K562 (cell line): ENCODE results near the gene PPT2. TPM values are rescaled to one million over a fixed set of nuclear protein-coding genes. Genes with fewer than 3 reads are reported as not detected.
A peak's percentile ranks its signal among the peaks of the same experiment; 100 is the strongest.

Source experiments
- CSDE1 ChIP-seq, 2 experiments: fragments of 450-650 bp; IDR thresholded peaks; 2 replicates each; pipeline ENCODE4 v1.6.1; 2016; ENCODE audit warnings: mild to moderate bottlenecking in 1 of 2
- FOXM1 ChIP-seq, 2 experiments: fragments of 450-650 bp in 1 of 2; sonication (generic) in 1 of 2; formaldehyde crosslinking in 1 of 2; IDR thresholded peaks; 2 replicates each; pipeline versions ENCODE4 v1.6.1 to v1.9.0; 2017 to 2022; ENCODE audit warnings: low read depth in 2 of 2, mild to moderate bottlenecking in 2 of 2, missing genetic modification reagents in 1 of 2, moderate library complexity in 1 of 2
- KAT7 ChIP-seq: sonication (generic); formaldehyde crosslinking; IDR thresholded peaks from 2 replicates; pipeline ENCODE4 v1.8.0; 2022; ENCODE audit warnings: missing genetic modification reagents, mild to moderate bottlenecking, borderline replicate concordance
- LEF1 ChIP-seq: fragments of 450-650 bp; IDR thresholded peaks from 2 replicates; pipeline ENCODE4 v1.6.1; 2016; ENCODE audit warnings: mild to moderate bottlenecking
- RBFOX2 ChIP-seq: fragments of 200-400 bp; formaldehyde crosslinking; IDR thresholded peaks from 2 replicates; pipeline ENCODE4 v1.6.1; 2017; ENCODE audit warnings: low read depth, mild to moderate bottlenecking, low read length, moderate library complexity
- polyA plus RNA-seq, 8 experiments: library from polyadenylated mRNA; depleted of rRNA in 4 of 8; stranded (reverse) in 5 of 8; unstranded in 3 of 8; fragments of >200 nt; fragmentation: Nextera tagmentation in 2 of 8; fragmentation: Illumina TruSeq in 1 of 8; extraction: Ambion mirVana in 2 of 8; extraction: Trizol in 1 of 8; gene quantifications; 2 replicates each; pipeline versions ENCODE4 v1.2.1 to v1.2.3, GENCODE V29; 2011 to 2014; ENCODE audit warnings: inconsistent platforms in 1 of 8, missing spikeins in 1 of 8
- total RNA-seq, 7 experiments: library from RNA; depleted of rRNA in 6 of 7; stranded (reverse); fragments of >200 nt in 6 of 7; fragmentation: Illumina TruSeq in 2 of 7; extraction: Trizol in 2 of 7; gene quantifications; 2 replicates each; pipeline versions ENCODE4 v1.2.1 to v1.2.3, GENCODE V29; 2011 to 2021; ENCODE audit warnings: low replicate concordance in 1 of 7
- TF ChIP-seq, protein P1 (sequence below): sonication (generic); formaldehyde crosslinking; IDR thresholded peaks from 2 replicates; pipeline ENCODE4 v1.8.0; 2022; ENCODE audit warnings: mild to moderate bottlenecking, missing genetic modification reagents
- TF ChIP-seq, protein P2 (sequence below), 3 experiments: fragments of 200-800 bp in 1 of 3; sonication (Bioruptor generic) in 1 of 3; sonication (generic) in 1 of 3; formaldehyde crosslinking in 1 of 3; IDR thresholded peaks; 2 replicates each; pipeline versions ENCODE4 v1.6.1 to v1.8.0; 2016 to 2022; ENCODE audit warnings: mild to moderate bottlenecking in 2 of 3, missing compliant biosample characterization in 2 of 3, missing genetic modification characterization in 2 of 3, missing genetic modification reagents in 1 of 3
- TF ChIP-seq, protein P3 (sequence below): sonication (generic); formaldehyde crosslinking; IDR thresholded peaks from 2 replicates; pipeline ENCODE4 v1.8.0; 2023; ENCODE audit warnings: missing genetic modification reagents, mild to moderate bottlenecking, borderline replicate concordance

The PPT2 gene
- total and polyA plus RNA-seq, 9 of the 15 experiments (the other 6 are each of a cell fraction or from before 2014, with no cell fraction given): 27.4 to 98.8 (median 69.9) TPM

DNA sequence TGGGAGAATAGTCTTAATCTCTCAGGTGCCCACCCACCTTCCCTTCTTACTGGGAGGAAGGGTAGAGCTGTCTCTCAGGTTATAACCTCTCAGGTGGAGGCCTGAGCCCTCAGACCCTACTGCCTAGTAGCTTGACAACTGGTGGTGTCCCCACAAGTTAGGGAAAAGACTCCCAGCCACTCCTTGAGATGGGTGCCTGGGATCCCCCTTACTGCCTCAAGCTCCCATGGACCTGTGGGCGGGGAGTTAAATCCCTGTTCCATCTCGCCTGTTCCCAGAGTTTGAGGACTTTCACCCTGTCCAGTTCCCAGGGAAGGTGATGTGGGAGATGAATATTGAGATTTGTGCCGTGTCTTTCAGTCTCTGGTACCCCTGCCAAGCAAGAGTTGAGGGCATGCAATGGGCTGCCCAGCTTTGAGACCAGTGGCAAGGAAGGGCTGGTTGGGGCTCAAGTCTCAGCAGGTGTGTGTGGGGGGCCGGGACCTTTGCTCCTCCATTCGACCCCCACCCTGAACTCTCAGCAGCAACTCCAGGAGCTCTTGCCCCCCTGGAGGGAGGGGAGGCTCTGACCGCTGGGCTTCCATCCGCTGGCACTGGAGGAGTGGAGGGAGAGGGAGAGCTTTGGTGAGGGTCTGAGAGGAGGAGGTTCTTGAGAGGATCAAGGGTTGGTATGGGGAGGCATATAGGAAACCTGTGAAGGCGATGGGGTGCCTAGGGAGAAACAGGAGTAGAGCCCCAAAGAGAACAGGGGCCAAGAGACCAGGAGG is 37.2 kb downstream of the PPT2 start (continued):
- TF ChIP-seq, protein P1, sequence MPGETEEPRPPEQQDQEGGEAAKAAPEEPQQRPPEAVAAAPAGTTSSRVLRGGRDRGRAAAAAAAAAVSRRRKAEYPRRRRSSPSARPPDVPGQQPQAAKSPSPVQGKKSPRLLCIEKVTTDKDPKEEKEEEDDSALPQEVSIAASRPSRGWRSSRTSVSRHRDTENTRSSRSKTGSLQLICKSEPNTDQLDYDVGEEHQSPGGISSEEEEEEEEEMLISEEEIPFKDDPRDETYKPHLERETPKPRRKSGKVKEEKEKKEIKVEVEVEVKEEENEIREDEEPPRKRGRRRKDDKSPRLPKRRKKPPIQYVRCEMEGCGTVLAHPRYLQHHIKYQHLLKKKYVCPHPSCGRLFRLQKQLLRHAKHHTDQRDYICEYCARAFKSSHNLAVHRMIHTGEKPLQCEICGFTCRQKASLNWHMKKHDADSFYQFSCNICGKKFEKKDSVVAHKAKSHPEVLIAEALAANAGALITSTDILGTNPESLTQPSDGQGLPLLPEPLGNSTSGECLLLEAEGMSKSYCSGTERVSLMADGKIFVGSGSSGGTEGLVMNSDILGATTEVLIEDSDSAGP: no peak
- TF ChIP-seq RBFOX2 (no peak), LEF1 (no peak), CSDE1 (IDR thresholded peaks at IDR 0.05) (no peak), KAT7 (CRISPR knock-in tag) (peak; percentile 89), FOXM1 (IDR thresholded peaks at IDR 0.05; ENCODE audit: low read depth) (no peak), FOXM1 (CRISPR knock-in tag; IDR thresholded peaks at IDR 0.05; ENCODE audit: low read depth) (no peak)
- TF ChIP-seq, protein P2, sequence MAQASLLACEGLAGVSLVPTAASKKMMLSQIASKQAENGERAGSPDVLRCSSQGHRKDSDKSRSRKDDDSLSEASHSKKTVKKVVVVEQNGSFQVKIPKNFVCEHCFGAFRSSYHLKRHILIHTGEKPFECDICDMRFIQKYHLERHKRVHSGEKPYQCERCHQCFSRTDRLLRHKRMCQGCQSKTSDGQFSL (CRISPR knock-in tag; IDR thresholded peaks at IDR 0.05): peak; percentile 49; the same call in 1 of the 2 replicates
- TF ChIP-seq, protein P2 (tag; IDR thresholded peaks at IDR 0.05): no peak
- TF ChIP-seq, protein P3, sequence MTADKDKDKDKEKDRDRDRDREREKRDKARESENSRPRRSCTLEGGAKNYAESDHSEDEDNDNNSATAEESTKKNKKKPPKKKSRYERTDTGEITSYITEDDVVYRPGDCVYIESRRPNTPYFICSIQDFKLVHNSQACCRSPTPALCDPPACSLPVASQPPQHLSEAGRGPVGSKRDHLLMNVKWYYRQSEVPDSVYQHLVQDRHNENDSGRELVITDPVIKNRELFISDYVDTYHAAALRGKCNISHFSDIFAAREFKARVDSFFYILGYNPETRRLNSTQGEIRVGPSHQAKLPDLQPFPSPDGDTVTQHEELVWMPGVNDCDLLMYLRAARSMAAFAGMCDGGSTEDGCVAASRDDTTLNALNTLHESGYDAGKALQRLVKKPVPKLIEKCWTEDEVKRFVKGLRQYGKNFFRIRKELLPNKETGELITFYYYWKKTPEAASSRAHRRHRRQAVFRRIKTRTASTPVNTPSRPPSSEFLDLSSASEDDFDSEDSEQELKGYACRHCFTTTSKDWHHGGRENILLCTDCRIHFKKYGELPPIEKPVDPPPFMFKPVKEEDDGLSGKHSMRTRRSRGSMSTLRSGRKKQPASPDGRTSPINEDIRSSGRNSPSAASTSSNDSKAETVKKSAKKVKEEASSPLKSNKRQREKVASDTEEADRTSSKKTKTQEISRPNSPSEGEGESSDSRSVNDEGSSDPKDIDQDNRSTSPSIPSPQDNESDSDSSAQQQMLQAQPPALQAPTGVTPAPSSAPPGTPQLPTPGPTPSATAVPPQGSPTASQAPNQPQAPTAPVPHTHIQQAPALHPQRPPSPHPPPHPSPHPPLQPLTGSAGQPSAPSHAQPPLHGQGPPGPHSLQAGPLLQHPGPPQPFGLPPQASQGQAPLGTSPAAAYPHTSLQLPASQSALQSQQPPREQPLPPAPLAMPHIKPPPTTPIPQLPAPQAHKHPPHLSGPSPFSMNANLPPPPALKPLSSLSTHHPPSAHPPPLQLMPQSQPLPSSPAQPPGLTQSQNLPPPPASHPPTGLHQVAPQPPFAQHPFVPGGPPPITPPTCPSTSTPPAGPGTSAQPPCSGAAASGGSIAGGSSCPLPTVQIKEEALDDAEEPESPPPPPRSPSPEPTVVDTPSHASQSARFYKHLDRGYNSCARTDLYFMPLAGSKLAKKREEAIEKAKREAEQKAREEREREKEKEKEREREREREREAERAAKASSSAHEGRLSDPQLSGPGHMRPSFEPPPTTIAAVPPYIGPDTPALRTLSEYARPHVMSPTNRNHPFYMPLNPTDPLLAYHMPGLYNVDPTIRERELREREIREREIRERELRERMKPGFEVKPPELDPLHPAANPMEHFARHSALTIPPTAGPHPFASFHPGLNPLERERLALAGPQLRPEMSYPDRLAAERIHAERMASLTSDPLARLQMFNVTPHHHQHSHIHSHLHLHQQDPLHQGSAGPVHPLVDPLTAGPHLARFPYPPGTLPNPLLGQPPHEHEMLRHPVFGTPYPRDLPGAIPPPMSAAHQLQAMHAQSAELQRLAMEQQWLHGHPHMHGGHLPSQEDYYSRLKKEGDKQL (CRISPR knock-in tag): 0 out of 2 replicates have a peak, but pooled peaks have one; percentile 86
